UCSD-AML1 (cell line): Measurements from ENCODE around the gene C2orf15.
"Not testable (repeated sequence)": the region's sequence is repeated elsewhere in the genome, so short reads cannot be mapped to it uniquely, and the experiment has no call there.

Experiments
- DNase-seq: peaks from one replicate; lab custom pipeline; 2025; ENCODE audit not compliant: unreplicated experiment; lab: John Stamatoyannopoulos, UW

The C2orf15 gene

DNA sequence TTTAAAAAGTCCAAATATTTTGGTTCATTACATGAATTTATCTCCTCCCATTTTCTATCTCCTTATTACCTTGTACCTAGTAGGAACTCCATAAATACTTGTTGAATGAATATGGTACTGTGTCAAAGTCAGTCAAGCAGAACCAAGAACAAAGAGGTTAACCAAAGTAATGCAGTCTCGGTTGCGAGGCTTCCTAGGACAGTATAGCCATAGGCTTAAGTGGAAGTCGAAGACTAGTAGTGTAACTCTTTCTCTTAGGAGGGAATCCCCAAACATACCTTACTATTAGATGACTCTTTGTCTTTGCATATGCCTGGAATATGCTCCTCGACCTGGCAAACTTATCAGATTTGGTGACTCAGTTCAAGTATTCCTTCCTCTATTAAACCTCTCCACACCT, 18.1 kb downstream of the C2orf15 start:
- no peak for DNase-seq

- DNase-seq, result no peak
Observed at GRCh38 chr2:99166218-99166617, 24.7 kb downstream of the C2orf15 start.

GRCh38 chr2:99169534-99169933, 28.0 kb downstream of the C2orf15 start:
- DNase-seq, result no peak

- DNase-seq, result no peak
Observed at GRCh38 chr2:99171377-99172140, 30.1 kb downstream of the C2orf15 start.

DNA sequence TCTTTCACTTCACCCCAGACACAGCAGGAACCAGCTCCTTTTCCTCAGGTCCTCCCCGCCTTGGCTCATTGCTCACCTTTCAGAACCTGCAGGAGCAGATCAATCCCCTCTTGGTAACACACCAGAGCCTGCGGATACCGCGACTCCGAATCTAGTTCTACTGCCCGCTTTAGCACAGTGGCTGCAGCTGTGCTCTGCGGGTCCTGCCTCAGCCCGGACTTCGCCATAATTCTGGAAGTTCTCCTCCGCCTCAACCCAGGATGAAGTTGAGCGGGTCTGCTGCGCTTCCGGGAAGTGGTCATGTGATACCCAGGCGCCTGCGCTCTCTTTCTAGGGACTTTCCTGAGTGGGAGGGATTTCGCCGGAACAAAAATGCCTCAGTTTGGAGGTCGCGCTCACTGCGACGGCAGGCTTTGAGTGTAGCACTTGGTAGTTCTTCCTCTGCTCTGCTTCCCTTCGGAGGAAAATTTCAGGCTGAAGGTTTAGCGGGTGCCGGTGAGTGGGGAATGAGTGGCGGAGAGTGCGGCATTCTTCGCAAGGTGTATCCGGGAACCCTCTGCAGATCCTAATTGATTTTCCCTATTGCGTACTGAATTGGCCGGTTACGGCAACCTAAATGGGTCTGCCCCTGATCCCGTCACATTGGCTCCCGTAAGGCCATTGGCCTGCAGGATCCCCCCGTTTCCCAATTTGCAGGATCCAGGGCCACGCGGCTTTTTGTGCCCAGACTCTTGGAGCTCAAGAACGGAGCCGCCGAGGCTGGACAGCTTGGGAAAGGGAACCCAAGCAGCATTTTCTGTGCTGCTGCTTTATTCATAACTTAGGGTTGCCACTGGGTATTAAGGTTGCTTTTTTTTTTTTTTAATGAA, 39.5 kb downstream of the C2orf15 start, which contains the start of the genes MITD1 and MRPL30:
MITD1 (minus strand) TSS at position 304 of the 869 bp plus-strand sequence; CDS start at position 227, 77 bp downstream.
MRPL30 (plus strand) TSS at position 430 of the 869 bp plus-strand sequence. CDS start 5,020 bp downstream, outside the sequence.
- peak; percentile 92 for DNase-seq

DNA sequence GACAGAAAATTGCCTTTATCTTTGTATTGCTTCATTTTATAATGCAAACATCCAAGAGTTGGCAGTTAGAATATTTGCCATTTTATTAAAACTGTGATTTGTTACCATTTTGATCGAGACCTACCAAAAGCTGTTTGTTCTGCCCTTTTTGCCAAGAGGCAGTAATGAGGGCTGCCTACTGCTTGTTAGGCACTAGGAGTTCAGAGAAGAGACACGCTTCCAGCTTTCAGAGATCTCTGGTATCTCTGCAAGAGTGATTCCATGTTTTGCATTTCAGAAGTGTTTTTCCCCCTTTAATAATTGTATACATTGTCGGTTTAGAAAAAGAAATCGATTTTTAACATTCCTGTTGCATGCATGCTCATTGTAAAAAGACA, 40.1 kb downstream of the C2orf15 start:
- DNase-seq, result no peak

- DNase-seq, result no peak
Observed at GRCh38 chr2:99183025-99183424, 41.5 kb downstream of the C2orf15 start.

DNA sequence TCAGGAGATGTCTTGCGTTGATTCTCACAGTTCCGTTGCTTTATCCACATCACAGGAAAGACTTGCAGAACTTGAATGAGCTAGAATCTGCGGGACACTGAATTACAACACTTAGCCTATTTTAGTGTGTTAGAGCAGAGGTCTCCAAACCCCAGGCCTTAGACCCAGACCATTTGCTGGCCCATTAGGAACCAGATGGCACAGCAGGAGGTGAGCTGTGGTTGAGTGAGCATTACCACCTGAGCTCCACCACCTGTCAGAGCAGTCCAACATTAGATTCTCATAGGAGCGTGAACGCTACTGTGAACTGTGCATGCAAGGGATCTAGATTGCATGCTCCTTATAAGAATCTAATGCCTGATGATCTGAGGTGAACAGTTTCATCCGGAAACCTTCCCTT, 43.3 kb downstream of the C2orf15 start:
- DNase-seq, result no peak

DNA sequence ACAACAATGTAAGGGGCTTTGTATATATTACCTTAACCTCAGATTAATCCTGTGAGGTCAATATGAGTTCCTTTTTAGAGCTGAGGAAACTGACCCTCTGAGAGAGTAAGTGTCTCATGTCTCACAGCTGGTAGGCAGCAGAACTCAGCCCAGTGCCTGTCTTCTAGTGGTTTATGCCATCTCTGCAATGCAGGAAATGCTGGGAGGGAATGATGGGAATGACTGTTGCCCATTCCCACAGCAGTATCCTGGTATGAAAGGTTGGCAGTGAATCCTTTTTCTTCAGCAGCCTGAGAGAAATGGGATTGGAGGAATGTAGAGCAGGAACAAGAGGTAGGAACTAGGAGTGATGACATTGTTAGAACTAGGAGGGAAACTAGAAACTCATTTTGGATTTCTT, 45.5 kb downstream of the C2orf15 start:
- no peak for DNase-seq

- DNase-seq, result no peak
Observed at GRCh38 chr2:99188357-99188756, 46.9 kb downstream of the C2orf15 start.

DNA sequence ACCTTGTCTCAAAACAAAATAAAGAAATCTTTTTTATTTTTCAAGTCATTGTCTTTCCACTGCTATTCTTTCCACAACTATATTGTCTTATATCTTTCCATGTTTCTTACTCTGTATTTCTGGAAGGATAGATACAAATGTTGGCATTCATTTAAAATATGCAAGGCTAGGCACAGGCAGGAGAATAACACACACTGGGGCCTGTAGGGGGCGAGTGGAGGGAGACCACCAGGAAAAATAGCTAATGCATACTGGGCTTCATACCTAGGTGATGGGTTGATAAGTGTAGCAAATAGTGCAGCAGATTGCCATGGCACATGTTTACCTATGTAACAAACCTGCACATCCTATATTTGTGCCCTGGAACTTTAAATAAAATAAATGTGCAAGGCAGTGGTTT, 49.0 kb downstream of the C2orf15 start:
- no peak for DNase-seq

GRCh38 chr2:99192364-99192763, 50.9 kb downstream of the C2orf15 start:
- DNase-seq, result not testable (repeated sequence)

DNA sequence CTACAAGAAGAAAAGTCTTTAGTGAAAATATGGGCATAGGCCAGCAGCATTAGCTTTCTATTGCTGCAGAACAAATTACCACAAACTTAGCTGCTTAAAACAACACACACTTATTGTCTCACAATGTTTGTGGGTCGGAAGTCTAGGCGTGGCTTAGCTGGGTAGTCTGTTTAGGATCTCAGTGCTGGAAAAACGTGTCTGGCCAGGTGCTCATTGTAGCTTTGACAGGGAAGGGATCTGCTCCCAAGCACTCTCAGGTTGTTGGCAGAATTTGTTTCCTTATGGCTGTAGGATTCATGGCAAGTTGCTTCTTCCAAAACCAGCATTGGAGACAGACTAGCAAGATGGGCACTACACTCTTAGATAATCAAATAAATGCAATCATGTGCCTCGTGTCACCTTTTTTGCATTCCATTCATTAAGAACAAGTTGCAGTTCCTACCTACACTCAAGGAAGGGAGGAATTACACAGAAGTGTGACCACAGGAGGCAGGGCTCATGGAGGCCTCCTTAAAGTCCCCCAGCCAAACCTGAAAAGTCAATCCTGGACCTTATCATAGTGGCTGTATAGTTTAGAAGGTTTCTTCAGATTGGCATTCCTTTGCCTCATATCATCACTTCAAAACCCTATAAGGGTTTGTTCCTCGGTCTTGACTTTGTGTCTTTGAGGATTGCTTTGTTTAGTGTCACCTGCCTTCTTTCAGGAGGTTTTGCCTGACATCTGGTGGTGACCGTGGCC, 56.8 kb downstream of the C2orf15 start:
- DNase-seq, result no peak

DNA sequence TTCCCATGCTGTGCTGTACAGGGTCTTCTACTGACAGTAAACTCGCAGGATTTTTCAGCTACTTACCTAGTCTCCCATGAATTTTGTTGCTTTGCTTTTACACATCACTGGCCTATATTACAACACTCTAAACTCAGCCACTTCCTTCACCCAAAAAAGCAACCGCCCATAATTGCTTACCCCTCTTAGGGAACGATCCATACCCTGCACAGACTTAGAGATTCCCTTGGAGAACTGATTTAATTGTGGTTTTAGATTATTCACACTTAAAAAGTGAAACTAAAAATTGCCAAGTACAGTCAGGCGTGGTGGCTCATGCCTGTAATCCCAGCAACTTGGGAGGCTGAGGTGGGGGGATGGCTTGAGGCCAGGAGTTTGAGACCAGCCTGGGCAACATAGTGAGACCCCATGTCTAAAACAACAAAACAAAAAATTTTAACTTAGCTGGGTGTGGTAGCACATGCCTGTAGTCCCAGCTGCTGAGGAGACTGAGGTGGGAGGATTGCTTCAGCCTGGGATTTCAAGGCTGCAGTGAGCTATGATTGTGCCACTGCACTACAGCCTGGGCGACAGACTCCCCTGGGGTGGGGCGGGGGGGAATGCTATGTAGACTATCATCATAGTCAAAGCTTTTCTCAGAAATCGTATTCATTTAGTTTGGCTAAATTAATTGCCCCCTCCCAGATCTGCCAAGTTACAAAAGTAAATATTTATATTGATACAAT, 58.7 kb downstream of the C2orf15 start:
- DNase-seq, result no peak
